K562 (cell line): ENCODE results near the gene CYP24A1. TPM values are rescaled to one million over a fixed set of nuclear protein-coding genes. Genes with fewer than 3 reads are reported as not detected.

Source experiments
- ATAC-seq: fragments of 200-7000 bp; cut with Tn5 transposase; 3 replicates; pipeline ENCODE4 v1.9.1; 2020; ENCODE audit warnings: moderate library complexity
- BruUV-seq: library from RNA; stranded (reverse); fragments of 400-500 nt; replicated peaks from 2 replicates; lab custom pipeline; 2021; lab: Mats Ljungman, UMichigan
- CTCF ChIA-PET: fragments of 300-600 bp; formaldehyde crosslinking; extraction: SDS; loops from one replicate; lab custom pipeline; 2021; ENCODE audit warnings: low intra/inter-chr PET ratio; lab: Yijun Ruan, JAX
- POLR2A ChIA-PET: fragments of 300-600, 350-650 bp; sonication (Branson Sonifier 250); formaldehyde crosslinking; extraction: SDS; loops from one replicate; lab custom pipeline; 2021; ENCODE audit warnings: antibody characterized with exemption, inconsistent platforms; lab: Yijun Ruan, JAX
- DNase-seq, 4 experiments: peaks; one replicate each; pipeline versions ENCODE4 v3.0.0 to v3.0.0-alpha.2; 2011 to 2018; ENCODE audit warnings: low spot score in 3 of 4, mixed read lengths in 3 of 4; ENCODE audit errors: extremely low read depth in 1 of 4
- FAIRE-seq: peaks from 2 replicates; lab custom pipeline; 2011; peaks lifted over from hg19 to GRCh38; lab: Jason Lieb, UNC
- H2AFZ ChIP-seq: 2 replicates; pipeline ENCODE4 v1.6.0; 2011; ENCODE audit warnings: low read depth, low read length, control low read depth, inconsistent platforms
- H3K27ac ChIP-seq: fragments of 200-600 bp; 3 replicates; pipeline ENCODE4 v1.8.0; 2011; ENCODE audit warnings: low read depth, mild to moderate bottlenecking, control low read depth, inconsistent platforms, low read length, moderate library complexity, mixed read lengths; ENCODE audit errors: extremely low read depth
- H3K27me3 ChIP-seq, 2 experiments: fragments of 300-600 bp in 1 of 2; 2 replicates in 1 of 2; 3 replicates in 1 of 2; pipeline versions ENCODE4 v1.6.0 to v1.8.0; 2011; ENCODE audit warnings: inconsistent platforms in 2 of 2, low read length in 2 of 2, mild to moderate bottlenecking in 1 of 2, mixed read lengths in 1 of 2, moderate library complexity in 1 of 2; ENCODE audit not compliant: control insufficient read depth in 2 of 2, insufficient read depth in 2 of 2
- H3K36me3 ChIP-seq: fragments of 300-600 bp; 3 replicates; pipeline ENCODE4 v1.8.0; 2011; ENCODE audit warnings: mild to moderate bottlenecking, low read length, inconsistent platforms; ENCODE audit not compliant: control insufficient read depth, insufficient read depth
- H3K4me1 ChIP-seq, 2 experiments: fragments of 200-600 bp in 1 of 2; replicated peaks in 1 of 2; 2 replicates in 1 of 2; 3 replicates in 1 of 2; pipeline versions ENCODE4 v1.5.1 to v1.8.0; 2011; ENCODE audit warnings: inconsistent platforms in 2 of 2, low read length in 2 of 2, mild to moderate bottlenecking in 1 of 2, mixed read lengths in 1 of 2, moderate library complexity in 1 of 2; ENCODE audit not compliant: control insufficient read depth in 2 of 2, insufficient read depth in 2 of 2
- H3K4me2 ChIP-seq: 2 replicates; pipeline ENCODE4 v1.6.1; 2011; ENCODE audit warnings: low read length, control low read depth, inconsistent platforms, mixed read lengths; ENCODE audit not compliant: insufficient read depth
- H3K4me3 ChIP-seq: fragments of 200-600 bp; sonication (generic), shearing (Covaris generic); 2 replicates; pipeline ENCODE4 v1.5.1; 2016; ENCODE audit warnings: control low read depth, inconsistent platforms
- H3K79me2 ChIP-seq: fragments of 200-600 bp; 3 replicates; pipeline ENCODE4 v1.8.0; 2011; ENCODE audit warnings: low read length, inconsistent platforms; ENCODE audit not compliant: control insufficient read depth, insufficient read depth
- H3K9ac ChIP-seq, 2 experiments: 2 replicates each; pipeline versions ENCODE4 v1.6.0 to v1.6.1; 2011; ENCODE audit warnings: low read depth in 2 of 2, low read length in 2 of 2, control low read depth in 1 of 2, inconsistent platforms in 1 of 2, mild to moderate bottlenecking in 1 of 2, mixed read lengths in 1 of 2; ENCODE audit not compliant: insufficient read depth in 1 of 2
- H3K9me1 ChIP-seq: one replicate; pipeline ENCODE4 v1.6.0; 2011; ENCODE audit warnings: inconsistent platforms, mild to moderate bottlenecking, low read length, moderate library complexity; ENCODE audit not compliant: control insufficient read depth, insufficient read depth
- H3K9me3 ChIP-seq: replicated peaks from 2 replicates; pipeline ENCODE4 v1.5.1; 2011; ENCODE audit warnings: low read depth, low read length, inconsistent platforms; ENCODE audit not compliant: control insufficient read depth, insufficient read depth
- H4K20me1 ChIP-seq: replicated peaks from 2 replicates; pipeline ENCODE4 v1.6.1; 2011; ENCODE audit warnings: low read length, inconsistent platforms, mixed read lengths; ENCODE audit not compliant: control insufficient read depth, insufficient read depth
- E2F6 ChIP-seq, 2 experiments: IDR thresholded peaks; 2 replicates each; pipeline ENCODE4 v1.6.1; 2011; ENCODE audit warnings: borderline replicate concordance in 1 of 2, control low read depth in 1 of 2, low read depth in 1 of 2, low read length in 1 of 2, mild to moderate bottlenecking in 1 of 2, mixed read lengths in 1 of 2, moderate library complexity in 1 of 2; ENCODE audit not compliant: insufficient read depth in 1 of 2, insufficient read length in 1 of 2, poor library complexity in 1 of 2, severe bottlenecking in 1 of 2; ENCODE audit errors: extremely low read depth in 1 of 2
- RBBP5 ChIP-seq: fragments of 200-600 bp; sonication (generic); IDR thresholded peaks from 2 replicates; pipeline ENCODE4 v1.6.1; 2012; ENCODE audit warnings: borderline replicate concordance, mild to moderate bottlenecking, low read length, control low read depth, inconsistent platforms; ENCODE audit not compliant: insufficient read depth, poor library complexity, severe bottlenecking
- WGBS: fragments of 100-300 bp; shearing (Covaris generic); methylation state at CpG from one replicate; pipeline ENCODE4 v1.1.6; 2016; ENCODE audit warnings: low coverage, mixed read lengths; ENCODE audit not compliant: insufficient coverage; ENCODE audit errors: missing lambda C conversion rate; 5-methylcytosine and 5-hydroxymethylcytosine counted together
- in situ Hi-C: fragments of 300-500 bp; cut with MboI; formaldehyde crosslinking; loops from 4 replicates; pipeline ENCODE4 v1.15.0; 2018; ENCODE audit warnings: inconsistent platforms, mixed read lengths
- intact Hi-C: fragments of 100-400 bp; cut with micrococcal nuclease; formaldehyde crosslinking; loops from 2 replicates; pipeline ENCODE4 v1.14.2; 2022
- polyA plus RNA-seq, 8 experiments: library from polyadenylated mRNA; depleted of rRNA in 4 of 8; stranded (reverse) in 5 of 8; unstranded in 3 of 8; fragments of >200 nt; fragmentation: Nextera tagmentation in 2 of 8; fragmentation: Illumina TruSeq in 1 of 8; extraction: Ambion mirVana in 2 of 8; extraction: Trizol in 1 of 8; gene quantifications; 2 replicates each; pipeline versions ENCODE4 v1.2.1 to v1.2.3, GENCODE V29; 2011 to 2014; ENCODE audit warnings: inconsistent platforms in 1 of 8, missing spikeins in 1 of 8
- total RNA-seq, 7 experiments: library from RNA; depleted of rRNA in 6 of 7; stranded (reverse); fragments of >200 nt in 6 of 7; fragmentation: Illumina TruSeq in 2 of 7; extraction: Trizol in 2 of 7; gene quantifications; 2 replicates each; pipeline versions ENCODE4 v1.2.1 to v1.2.3, GENCODE V29; 2011 to 2021; ENCODE audit warnings: low replicate concordance in 1 of 7
- TF ChIP-seq, protein P1 (sequence below), 3 experiments: fragments of 200-800 bp in 1 of 3; fragments of 250-450 bp in 1 of 3; fragments of 450-650 bp in 1 of 3; sonication (Bioruptor Pico) in 1 of 3; sonication (Bioruptor generic) in 1 of 3; formaldehyde crosslinking in 1 of 3; IDR thresholded peaks; 2 replicates each; pipeline versions ENCODE4 v1.6.1 to v1.8.0; 2016 to 2022; ENCODE audit warnings: mild to moderate bottlenecking in 2 of 3, missing genetic modification characterization in 2 of 3, missing compliant biosample characterization in 1 of 3, moderate library complexity in 1 of 3

The CYP24A1 gene
- total and polyA plus RNA-seq, 9 of the 15 experiments (the other 6 are each of a cell fraction or from before 2014, with no cell fraction given) = 0.04 TPM; not detected in 8

- ATAC-seq (0 out of 3 replicates have a peak, but pooled peaks have one; percentile 42), DNase-seq (no peak), FAIRE-seq (no peak)
- TF ChIP-seq RBBP5 (no peak), E2F6 (IDR thresholded peaks at IDR 0.05; ENCODE audit: borderline replicate concordance in 1 of 2, extremely low read depth in 1 of 2, insufficient read depth in 1 of 2, insufficient read length in 1 of 2, low read depth in 1 of 2, low read length in 1 of 2, poor library complexity in 1 of 2, severe bottlenecking in 1 of 2) (peak in 1 of 2 experiments; percentile 40)
- TF ChIP-seq, protein P1, sequence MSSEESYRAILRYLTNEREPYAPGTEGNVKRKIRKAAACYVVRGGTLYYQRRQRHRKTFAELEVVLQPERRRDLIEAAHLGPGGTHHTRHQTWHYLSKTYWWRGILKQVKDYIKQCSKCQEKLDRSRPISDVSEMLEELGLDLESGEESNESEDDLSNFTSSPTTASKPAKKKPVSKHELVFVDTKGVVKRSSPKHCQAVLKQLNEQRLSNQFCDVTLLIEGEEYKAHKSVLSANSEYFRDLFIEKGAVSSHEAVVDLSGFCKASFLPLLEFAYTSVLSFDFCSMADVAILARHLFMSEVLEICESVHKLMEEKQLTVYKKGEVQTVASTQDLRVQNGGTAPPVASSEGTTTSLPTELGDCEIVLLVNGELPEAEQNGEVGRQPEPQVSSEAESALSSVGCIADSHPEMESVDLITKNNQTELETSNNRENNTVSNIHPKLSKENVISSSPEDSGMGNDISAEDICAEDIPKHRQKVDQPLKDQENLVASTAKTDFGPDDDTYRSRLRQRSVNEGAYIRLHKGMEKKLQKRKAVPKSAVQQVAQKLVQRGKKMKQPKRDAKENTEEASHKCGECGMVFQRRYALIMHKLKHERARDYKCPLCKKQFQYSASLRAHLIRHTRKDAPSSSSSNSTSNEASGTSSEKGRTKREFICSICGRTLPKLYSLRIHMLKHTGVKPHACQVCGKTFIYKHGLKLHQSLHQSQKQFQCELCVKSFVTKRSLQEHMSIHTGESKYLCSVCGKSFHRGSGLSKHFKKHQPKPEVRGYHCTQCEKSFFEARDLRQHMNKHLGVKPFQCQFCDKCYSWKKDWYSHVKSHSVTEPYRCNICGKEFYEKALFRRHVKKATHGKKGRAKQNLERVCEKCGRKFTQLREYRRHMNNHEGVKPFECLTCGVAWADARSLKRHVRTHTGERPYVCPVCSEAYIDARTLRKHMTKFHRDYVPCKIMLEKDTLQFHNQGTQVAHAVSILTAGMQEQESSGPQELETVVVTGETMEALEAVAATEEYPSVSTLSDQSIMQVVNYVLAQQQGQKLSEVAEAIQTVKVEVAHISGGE (CRISPR knock-in tag; IDR thresholded peaks at IDR 0.05) = peak in 1 of 3 experiments; percentile 68; a peak in 2 of 6 replicates
- Histone ChIP-seq H3K9me3 (no peaks in the 10 kb centered on the region), H3K9me1 (no peaks in the 10 kb centered on the region), H3K27ac (no peak overlapping the region), H3K36me3 (no peaks in the 10 kb centered on the region), H3K9ac (peak overlapping the region in 1 of 2 experiments; percentile 36; a peak in 1 of 4 replicates), H3K4me1 (no peaks in the 10 kb centered on the region; a peak in 1 of 5 replicates), H3K27me3 (no peaks in the 10 kb centered on the region; a peak in 1 of 5 replicates), H3K79me2 (no peaks in the 10 kb centered on the region), H2AFZ (peak overlapping the region; percentile 29; the same call in 1 of the 2 replicates), H3K4me3 (no peak overlapping the region), H4K20me1 (no peaks in the 10 kb centered on the region), H3K4me2 (no peak overlapping the region)
- no TSS peak for BruUV-seq
- in situ Hi-C loops = no loop called here
- intact Hi-C loops = no loop called here
- POLR2A ChIA-PET = no interaction called here
- CTCF ChIA-PET = no interaction called here
- under 1% methylated on average over 8 of the region's 8 CpGs for WGBS
Measured at GRCh38 chr20:54131675-54132611, 41.8 kb downstream of the CYP24A1 start.
